Psoas muscle (tissue), 8 donors: ENCODE data around the gene PVR. TPM values are rescaled to one million over a fixed set of nuclear protein-coding genes. Genes with fewer than 3 reads are reported as not detected.

ENCODE experiments used
- ATAC-seq, 4 donors: fragments of 200-7000 bp; cut with Tn5 transposase; one replicate each; pipeline ENCODE4 v1.9.1; 2020; ENCODE audit warnings: moderate library complexity in 3 of 4, mild to moderate bottlenecking in 2 of 4
- DNase-seq, 2 donors: peaks; one replicate each; pipeline ENCODE4 v3.0.0-alpha.2; 2020
- H3K27ac ChIP-seq: fragments of 200-600 bp; one replicate; pipeline ENCODE4 v1.8.0; 2022
- H3K27me3 ChIP-seq, 3 donors: fragments of 200-600 bp in 1 of 3; one replicate each; pipeline versions ENCODE4 v1.6.1 to v1.8.0; 2013 to 2022; ENCODE audit warnings: low read length in 2 of 3, mild to moderate bottlenecking in 2 of 3, moderate library complexity in 1 of 3; ENCODE audit not compliant: insufficient read depth in 3 of 3
- H3K36me3 ChIP-seq, 2 donors: fragments of 200-600 bp in 1 of 2; one replicate each; pipeline versions ENCODE4 v1.6.1 to v1.8.0; 2013 to 2022; ENCODE audit warnings: low read depth in 1 of 2, mild to moderate bottlenecking in 1 of 2, moderate library complexity in 1 of 2; ENCODE audit not compliant: insufficient read depth in 1 of 2
- H3K4me1 ChIP-seq: fragments of 200-600 bp; one replicate; pipeline ENCODE4 v1.8.0; 2022
- H3K4me3 ChIP-seq: fragments of 200-600 bp; one replicate; pipeline ENCODE4 v1.8.0; 2022; ENCODE audit warnings: mild to moderate bottlenecking
- H3K9me3 ChIP-seq: fragments of 200-600 bp; one replicate; pipeline ENCODE4 v1.8.0; 2022
- WGBS, 3 donors: extraction: QIAGEN DNeasy Blood & Tissue Kit; methylation state at CpG; one replicate each; pipeline versions ENCODE4 v1.1.6 to v1.1.7; 2013; 5-methylcytosine and 5-hydroxymethylcytosine counted together
- intact Hi-C, 2 donors: fragments of 100-400 bp; cut with DNase I; formaldehyde crosslinking; loops; one replicate each; pipeline versions ENCODE4 v1.11.0 to v1.14.2; 2022
- polyA plus RNA-seq, 3 donors: library from polyadenylated mRNA; stranded (reverse); fragments of 200-250 nt; gene quantifications; one replicate each; pipeline ENCODE4 v1.2.3, GENCODE V29; 2013
- total RNA-seq, 4 donors: library from RNA; stranded (reverse); fragmentation: NEBNext Ultra II Directional in 2 of 4; extraction: Animal tissue kit (Norgen Biotek cat#: 25700) in 2 of 4; gene quantifications; one replicate each; pipeline versions ENCODE4 v1.2.1 to v1.2.4, GENCODE V29; 2021 to 2023
- TF ChIP-seq, protein P1 (sequence below): fragments of 200-600 bp; IDR thresholded peaks from one replicate; pipeline ENCODE4 v1.8.0; 2022; ENCODE audit warnings: antibody characterized with exemption
- donor health status: healthy with polysubstance abuse.
- donor health status: DM: no; HTN: no; CAD: no; lungs with moderate emphysema.
- donor health status: Bipolar disorder and iron deficiency.
- donor health status: healthy.
- donor health status: DM: yes; HTN: yes; CAD: no.
- donor health status: DM: no; HTN: no; CAD: no.
- donor health status: DM: no; HTN: no; CAD: no.
- donor health status: DM: yes; HTN: yes; CAD: no.

Gene PVR
- total and polyA plus RNA-seq, 7 donors: 21.0 to 117 (median 44.4) TPM

- H3K9me3 ChIP-seq: no peaks in the 10 kb centered on the region
- H3K4me3 ChIP-seq: no peak overlapping the region
- intact Hi-C loops: no loop called here
- DNase-seq: no peak
- TF ChIP-seq, protein P1, sequence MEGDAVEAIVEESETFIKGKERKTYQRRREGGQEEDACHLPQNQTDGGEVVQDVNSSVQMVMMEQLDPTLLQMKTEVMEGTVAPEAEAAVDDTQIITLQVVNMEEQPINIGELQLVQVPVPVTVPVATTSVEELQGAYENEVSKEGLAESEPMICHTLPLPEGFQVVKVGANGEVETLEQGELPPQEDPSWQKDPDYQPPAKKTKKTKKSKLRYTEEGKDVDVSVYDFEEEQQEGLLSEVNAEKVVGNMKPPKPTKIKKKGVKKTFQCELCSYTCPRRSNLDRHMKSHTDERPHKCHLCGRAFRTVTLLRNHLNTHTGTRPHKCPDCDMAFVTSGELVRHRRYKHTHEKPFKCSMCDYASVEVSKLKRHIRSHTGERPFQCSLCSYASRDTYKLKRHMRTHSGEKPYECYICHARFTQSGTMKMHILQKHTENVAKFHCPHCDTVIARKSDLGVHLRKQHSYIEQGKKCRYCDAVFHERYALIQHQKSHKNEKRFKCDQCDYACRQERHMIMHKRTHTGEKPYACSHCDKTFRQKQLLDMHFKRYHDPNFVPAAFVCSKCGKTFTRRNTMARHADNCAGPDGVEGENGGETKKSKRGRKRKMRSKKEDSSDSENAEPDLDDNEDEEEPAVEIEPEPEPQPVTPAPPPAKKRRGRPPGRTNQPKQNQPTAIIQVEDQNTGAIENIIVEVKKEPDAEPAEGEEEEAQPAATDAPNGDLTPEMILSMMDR: no peak
- ATAC-seq: no peak
- H3K36me3 ChIP-seq: no peaks in the 10 kb centered on the region
- WGBS, 3 donors: 85 to 87% (median 87%) methylated on average over 12 to 15 of the region's 15 CpGs
- H3K27ac ChIP-seq: no peak overlapping the region
- H3K4me1 ChIP-seq: no peaks in the 10 kb centered on the region
- no peaks in the 10 kb centered on the region for H3K27me3 ChIP-seq
These were observed 57.5 kb downstream of the PVR start for GRCh38 chr19:44701228-44701627.

GRCh38 chr19:44702551-44703176, 59.0 kb downstream of the PVR start:
- H3K27ac ChIP-seq: no peak overlapping the region
- WGBS, 3 donors: 87 to 89% (median 87%) methylated on average over 17 of the region's 17 CpGs
- no peak for DNase-seq

DNA sequence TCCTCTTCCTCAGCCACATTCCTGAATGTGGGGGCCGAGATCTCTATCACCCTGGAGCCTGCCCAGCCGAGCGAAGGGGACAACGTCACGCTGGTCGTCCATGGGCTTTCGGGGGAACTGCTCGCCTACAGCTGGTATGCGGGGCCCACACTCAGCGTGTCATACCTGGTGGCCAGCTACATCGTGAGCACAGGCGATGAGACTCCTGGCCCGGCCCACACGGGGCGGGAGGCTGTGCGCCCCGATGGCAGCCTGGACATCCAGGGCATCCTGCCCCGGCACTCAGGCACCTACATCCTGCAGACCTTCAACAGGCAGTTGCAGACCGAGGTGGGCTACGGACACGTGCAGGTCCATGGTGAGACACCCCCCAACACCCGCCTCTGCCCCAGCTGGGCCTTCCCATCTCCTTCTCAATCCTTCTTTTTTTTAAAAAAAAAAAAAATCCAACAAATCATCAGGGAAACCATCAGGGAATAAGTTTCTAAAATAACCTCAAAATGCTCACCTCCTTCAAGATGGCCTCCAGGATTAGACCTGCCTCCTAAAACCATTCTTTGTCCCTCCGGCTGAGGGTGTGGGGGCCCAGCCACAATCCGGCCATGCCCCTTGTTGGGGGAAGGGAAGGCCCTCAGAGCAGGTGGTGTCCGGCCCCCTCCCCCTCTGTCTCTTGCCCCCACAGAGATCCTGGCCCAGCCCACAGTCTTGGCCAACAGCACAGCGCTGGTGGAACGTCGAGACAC, 59.8 kb downstream of the PVR start:
- DNase-seq: no peak
- no peak for ATAC-seq
- TF ChIP-seq, protein P1: no peak
- WGBS, 3 donors: 90 to 91% (median 90%) methylated on average over 28 of the region's 28 CpGs
- no peak overlapping the region for H3K27ac ChIP-seq
- intact Hi-C loops: no loop called here
- H3K9me3 ChIP-seq: no peaks in the 10 kb centered on the region
- no peak overlapping the region for H3K4me3 ChIP-seq
- H3K4me1 ChIP-seq: no peaks in the 10 kb centered on the region
- no peaks in the 10 kb centered on the region for H3K36me3 ChIP-seq
- H3K27me3 ChIP-seq: no peaks in the 10 kb centered on the region

More at GRCh38 chr19:44702551-44703176, 59.0 kb downstream of the PVR start:
- H3K4me1 ChIP-seq: no peaks in the 10 kb centered on the region
- no peaks in the 10 kb centered on the region for H3K9me3 ChIP-seq
- no peak for ATAC-seq
- H3K27me3 ChIP-seq: no peaks in the 10 kb centered on the region
- no peak overlapping the region for H3K4me3 ChIP-seq
- TF ChIP-seq, protein P1: no peak
- intact Hi-C loops: no loop called here
- no peaks in the 10 kb centered on the region for H3K36me3 ChIP-seq

GRCh38 chr19:44704982-44705381, 61.3 kb downstream of the PVR start:
- Histone ChIP-seq H3K4me3 (no peak overlapping the region), H3K27ac (no peak overlapping the region), H3K9me3 (no peaks in the 10 kb centered on the region), H3K4me1 (no peaks in the 10 kb centered on the region), H3K27me3 (no peaks in the 10 kb centered on the region), H3K36me3 (no peaks in the 10 kb centered on the region)
- DNase-seq (no peak), ATAC-seq (no peak)
- 88 to 97% (median 96%) methylated on average over 1 of the region's 1 CpG for WGBS, 3 donors
- TF ChIP-seq, protein P1: no peak
- intact Hi-C loops: no loop called here
